ENCODE data around the gene DMAC2. TPM values are rescaled to one million over a fixed set of nuclear protein-coding genes. Genes with fewer than 3 reads are reported as not detected.
A peak's percentile ranks its signal among the peaks of the same experiment; 100 is the strongest.

The DMAC2 gene
- total RNA-seq, 5 donors from 2014 or later (not counting 1 experiment from before 2014, with no cell fraction given) = 19.5 to 33.9 (median 24.7) TPM

GRCh38 chr19:41424335-41425173, 15.2 kb downstream of the DMAC2 start:
- POLR2A ChIA-PET = no interaction called here
- H3K9me3 ChIP-seq = no peaks in the 10 kb centered on the region
- no peak overlapping the region for H3K4me3 ChIP-seq (ENCODE audit: control insufficient read depth in 1 of 2, extremely low read depth in 1 of 2, low read length in 1 of 2)
- Mint-ChIP-seq H3K36me3 (peaks cover 27% of the 10 kb centered on the region), H3K9me3 (no peaks in the 10 kb centered on the region), H3K4me3 (no peak overlapping the region), H3K27ac (peak overlapping the region; percentile 55 to 69), H3K4me1 (peaks cover 23 to 33% (median 27%) of the 10 kb centered on the region in 3 donors), H3K27me3 (no peaks in the 10 kb centered on the region)
- WGBS (ENCODE audit: insufficient coverage) = 89% methylated on average over 14 of the region's 21 CpGs
- peaks cover 24 to 46% of the 10 kb centered on the region in 2 donors for H3K36me3 ChIP-seq (ENCODE audit: control insufficient read depth in 2 of 2, extremely low read depth in 1 of 2, insufficient read depth in 1 of 2, low read length in 1 of 2)
- CTCF ChIA-PET = interaction anchor here in 1 of 2 donors (0.6 to 0.7 kb wide), 2 partner anchors 21 to 64 kb away, joined by 3 to 7 read pairs; no protein-coding TSS in a partner anchor
- DNase-seq (peak in 5 of 35 experiments; percentile 13 to 23 (median 18)), ATAC-seq (replicated peaks in 1 of 4) (no peak)
- H3K4me1 ChIP-seq (ENCODE audit: control insufficient read depth in 1 of 2, extremely low read depth in 1 of 2, insufficient read depth in 2 of 2, low read length in 2 of 2) = peaks cover 6 to 39% of the 10 kb centered on the region in 2 experiments
- no peaks in the 10 kb centered on the region for H3K27me3 ChIP-seq (replicated peaks in 1 of 2; ENCODE audit: control insufficient read depth in 2 of 2, extremely low read depth in 1 of 2, insufficient read depth in 2 of 2, low read length in 1 of 2)
- peak overlapping the region; percentile 8 for H3K27ac ChIP-seq (ENCODE audit: low read length)

- 94% methylated on average over 6 of the region's 12 CpGs for WGBS (ENCODE audit: insufficient coverage)
- Mint-ChIP-seq H3K27ac (no peak overlapping the region), H3K4me1 (peaks cover 14 to 19% (median 16%) of the 10 kb centered on the region in 3 donors), H3K27me3 (no peaks in the 10 kb centered on the region), H3K36me3 (peaks cover 38% of the 10 kb centered on the region), H3K9me3 (no peaks in the 10 kb centered on the region), H3K4me3 (no peak overlapping the region)
- ChIA-PET POLR2A (no interaction called here), CTCF (no interaction called here)
- Histone ChIP-seq H3K9me3 (no peaks in the 10 kb centered on the region), H3K4me3 (ENCODE audit: control insufficient read depth in 1 of 2, extremely low read depth in 1 of 2, low read length in 1 of 2) (no peak overlapping the region), H3K27ac (ENCODE audit: low read length) (no peak overlapping the region), H3K4me1 (ENCODE audit: control insufficient read depth in 1 of 2, extremely low read depth in 1 of 2, insufficient read depth in 2 of 2, low read length in 2 of 2) (peaks cover 0 to 24% of the 10 kb centered on the region in 2 experiments), H3K36me3 (ENCODE audit: control insufficient read depth in 2 of 2, extremely low read depth in 1 of 2, insufficient read depth in 1 of 2, low read length in 1 of 2) (peaks cover 24 to 62% of the 10 kb centered on the region in 2 donors), H3K27me3 (replicated peaks in 1 of 2; ENCODE audit: control insufficient read depth in 2 of 2, extremely low read depth in 1 of 2, insufficient read depth in 2 of 2, low read length in 1 of 2) (no peaks in the 10 kb centered on the region)
- DNase-seq (no peak), ATAC-seq (replicated peaks in 1 of 4) (no peak)
These were observed 16.8 kb downstream of the DMAC2 start for GRCh38 chr19:41422955-41423354.

GRCh38 chr19:41422456-41422855, 17.3 kb downstream of the DMAC2 start:
- 86% methylated on average over 18 of the region's 18 CpGs for WGBS (ENCODE audit: insufficient coverage)
- Histone ChIP-seq H3K36me3 (ENCODE audit: control insufficient read depth in 2 of 2, extremely low read depth in 1 of 2, insufficient read depth in 1 of 2, low read length in 1 of 2) (peaks cover 24 to 64% of the 10 kb centered on the region in 2 donors), H3K4me1 (ENCODE audit: control insufficient read depth in 1 of 2, extremely low read depth in 1 of 2, insufficient read depth in 2 of 2, low read length in 2 of 2) (peaks cover 0 to 20% of the 10 kb centered on the region in 2 experiments), H3K27ac (ENCODE audit: low read length) (no peak overlapping the region), H3K27me3 (replicated peaks in 1 of 2; ENCODE audit: control insufficient read depth in 2 of 2, extremely low read depth in 1 of 2, insufficient read depth in 2 of 2, low read length in 1 of 2) (no peaks in the 10 kb centered on the region), H3K9me3 (no peaks in the 10 kb centered on the region), H3K4me3 (ENCODE audit: control insufficient read depth in 1 of 2, extremely low read depth in 1 of 2, low read length in 1 of 2) (no peak overlapping the region)
- Mint-ChIP-seq H3K27ac (no peak overlapping the region), H3K9me3 (no peaks in the 10 kb centered on the region), H3K4me1 (peaks cover 9 to 14% (median 12%) of the 10 kb centered on the region in 3 donors), H3K36me3 (peaks cover 39% of the 10 kb centered on the region), H3K4me3 (no peak overlapping the region), H3K27me3 (no peaks in the 10 kb centered on the region)
- ChIA-PET POLR2A (no interaction called here), CTCF (no interaction called here)
- DNase-seq (no peak), ATAC-seq (replicated peaks in 1 of 4) (no peak)

- ATAC-seq (replicated peaks in 1 of 4) = no peak
- H3K4me3 Mint-ChIP-seq = no peak overlapping the region
- H3K4me1 Mint-ChIP-seq = peaks cover 4 to 11% (median 10%) of the 10 kb centered on the region in 3 donors
- peaks cover 24 to 69% of the 10 kb centered on the region in 2 donors for H3K36me3 ChIP-seq (ENCODE audit: control insufficient read depth in 2 of 2, extremely low read depth in 1 of 2, insufficient read depth in 1 of 2, low read length in 1 of 2)
- no peak overlapping the region for H3K27ac Mint-ChIP-seq
- peaks cover 43% of the 10 kb centered on the region for H3K36me3 Mint-ChIP-seq
- no peaks in the 10 kb centered on the region for H3K9me3 ChIP-seq
- CTCF ChIA-PET = no interaction called here
- H3K4me3 ChIP-seq (ENCODE audit: control insufficient read depth in 1 of 2, extremely low read depth in 1 of 2, low read length in 1 of 2) = no peak overlapping the region
- H3K27ac ChIP-seq (ENCODE audit: low read length) = no peak overlapping the region
- POLR2A ChIA-PET = no interaction called here
- H3K9me3 Mint-ChIP-seq = no peaks in the 10 kb centered on the region
- no peaks in the 10 kb centered on the region for H3K27me3 Mint-ChIP-seq
- no peaks in the 10 kb centered on the region for H3K27me3 ChIP-seq (replicated peaks in 1 of 2; ENCODE audit: control insufficient read depth in 2 of 2, extremely low read depth in 1 of 2, insufficient read depth in 2 of 2, low read length in 1 of 2)
- WGBS (ENCODE audit: insufficient coverage) = 98% methylated on average over 17 of the region's 20 CpGs
- no peak for DNase-seq
- peaks cover 0 to 15% of the 10 kb centered on the region in 2 experiments for H3K4me1 ChIP-seq (ENCODE audit: control insufficient read depth in 1 of 2, extremely low read depth in 1 of 2, insufficient read depth in 2 of 2, low read length in 2 of 2)
These were observed 17.7 kb downstream of the DMAC2 start for GRCh38 chr19:41421973-41422372.

GRCh38 chr19:41421314-41421713, 18.4 kb downstream of the DMAC2 start:
- H3K27ac ChIP-seq (ENCODE audit: low read length) = no peak overlapping the region
- 78% methylated on average over 6 of the region's 6 CpGs for WGBS (ENCODE audit: insufficient coverage)
- H3K9me3 Mint-ChIP-seq = no peaks in the 10 kb centered on the region

GRCh38 chr19:41420101-41420880, 19.4 kb downstream of the DMAC2 start:
- H3K9me3 ChIP-seq = no peaks in the 10 kb centered on the region
- H3K4me1 ChIP-seq (ENCODE audit: control insufficient read depth in 1 of 2, extremely low read depth in 1 of 2, insufficient read depth in 2 of 2, low read length in 2 of 2) = peaks cover 0 to 3% of the 10 kb centered on the region in 2 experiments
- no peaks in the 10 kb centered on the region for H3K27me3 ChIP-seq (replicated peaks in 1 of 2; ENCODE audit: control insufficient read depth in 2 of 2, extremely low read depth in 1 of 2, insufficient read depth in 2 of 2, low read length in 1 of 2)
- Mint-ChIP-seq H3K4me1 (peaks cover 0 to 6% (median 5%) of the 10 kb centered on the region in 3 donors), H3K27ac (no peak overlapping the region), H3K9me3 (no peaks in the 10 kb centered on the region), H3K36me3 (peaks cover 46% of the 10 kb centered on the region), H3K27me3 (no peaks in the 10 kb centered on the region), H3K4me3 (no peak overlapping the region)
- WGBS (ENCODE audit: insufficient coverage) = 79% methylated on average over 4 of the region's 8 CpGs
- H3K4me3 ChIP-seq (ENCODE audit: control insufficient read depth in 1 of 2, extremely low read depth in 1 of 2, low read length in 1 of 2) = no peak overlapping the region
- H3K36me3 ChIP-seq (ENCODE audit: control insufficient read depth in 2 of 2, extremely low read depth in 1 of 2, insufficient read depth in 1 of 2, low read length in 1 of 2) = peaks cover 28 to 81% of the 10 kb centered on the region in 2 donors
- no peak overlapping the region for H3K27ac ChIP-seq (ENCODE audit: low read length)
- ChIA-PET CTCF (no interaction called here), POLR2A (interaction anchor here in 1 of 2 donors (0.7 kb wide), 1 partner anchor 10 kb away, joined by 4 read pairs; no protein-coding TSS in a partner anchor)
- ATAC-seq (replicated peaks in 1 of 4) (no peak), DNase-seq (no peak)

More at GRCh38 chr19:41421314-41421713, 18.4 kb downstream of the DMAC2 start:
- DNase-seq (no peak), ATAC-seq (replicated peaks in 1 of 4) (no peak)
- Mint-ChIP-seq H3K4me1 (peaks cover 0 to 8% (median 7%) of the 10 kb centered on the region in 3 donors), H3K36me3 (peaks cover 44% of the 10 kb centered on the region), H3K4me3 (no peak overlapping the region), H3K27me3 (no peaks in the 10 kb centered on the region), H3K27ac (no peak overlapping the region)
- Histone ChIP-seq H3K4me1 (ENCODE audit: control insufficient read depth in 1 of 2, extremely low read depth in 1 of 2, insufficient read depth in 2 of 2, low read length in 2 of 2) (peaks cover 0 to 9% of the 10 kb centered on the region in 2 experiments), H3K27me3 (replicated peaks in 1 of 2; ENCODE audit: control insufficient read depth in 2 of 2, extremely low read depth in 1 of 2, insufficient read depth in 2 of 2, low read length in 1 of 2) (no peaks in the 10 kb centered on the region), H3K9me3 (no peaks in the 10 kb centered on the region), H3K36me3 (ENCODE audit: control insufficient read depth in 2 of 2, extremely low read depth in 1 of 2, insufficient read depth in 1 of 2, low read length in 1 of 2) (peaks cover 27 to 75% of the 10 kb centered on the region in 2 donors), H3K4me3 (ENCODE audit: control insufficient read depth in 1 of 2, extremely low read depth in 1 of 2, low read length in 1 of 2) (no peak overlapping the region)
- ChIA-PET POLR2A (no interaction called here), CTCF (no interaction called here)

Data from T-cell (primary cell).